ENCODE measurements around the gene IKBKE. TPM values are rescaled to one million over a fixed set of nuclear protein-coding genes. Genes with fewer than 3 reads are reported as not detected.

The IKBKE gene
- 13.1 TPM for total RNA-seq

DNA sequence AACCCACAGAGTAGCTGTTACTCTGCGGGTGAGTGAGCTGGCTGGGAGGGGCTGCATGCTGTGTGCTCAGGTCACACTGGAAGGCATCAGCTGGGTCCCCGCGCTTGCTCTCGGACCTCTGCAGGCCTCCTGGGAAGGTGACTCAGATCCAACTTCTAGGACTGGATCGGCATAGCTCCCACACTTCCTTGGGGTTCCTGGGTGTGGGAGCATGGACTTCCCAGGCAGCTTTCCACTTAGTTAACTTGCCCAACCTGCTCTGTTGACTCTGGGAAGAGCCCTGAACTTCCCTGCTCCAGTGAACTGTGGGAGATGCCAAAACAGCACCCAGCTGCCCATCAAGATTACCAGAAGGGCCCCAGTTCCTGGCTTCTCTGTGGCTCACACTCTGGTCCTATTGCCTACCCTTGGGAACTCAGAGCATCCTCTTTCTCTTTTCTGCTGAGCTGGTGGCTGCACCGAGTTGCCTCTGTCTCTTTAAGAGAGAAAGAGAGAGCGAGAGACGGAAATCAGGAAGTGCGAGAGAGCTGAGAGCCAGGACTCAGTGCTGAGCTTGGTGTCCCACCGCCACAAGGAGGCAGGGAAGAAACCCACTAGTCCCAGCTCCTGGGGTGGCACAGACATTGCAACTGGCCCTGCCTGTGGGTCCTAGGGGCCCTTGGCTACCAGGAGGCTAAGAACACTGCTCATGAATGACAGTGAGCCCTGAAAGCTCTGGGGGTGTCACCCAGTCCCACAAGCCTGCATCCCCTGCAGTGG lies at the start of gene IKBKE:
Gene IKBKE, plus strand, starts transcription at position 544 of the 759 bp plus-strand sequence. CDS start 2,752 bp downstream, outside the sequence.
- Histone ChIP-seq H3K4me3 (ENCODE audit: low read length) (peak within 1 kb of the TSS; percentile 62), H3K27me3 (ENCODE audit: insufficient read depth, low read length) (no peaks in the 10 kb centered on the region), H3K4me1 (ENCODE audit: insufficient read depth, low read length) (peaks cover 74% of the 10 kb centered on the region), H3K9me3 (ENCODE audit: low read depth, low read length) (no peaks in the 10 kb centered on the region)

- Histone ChIP-seq H3K27me3 (ENCODE audit: insufficient read depth, low read length) (no peaks in the 10 kb centered on the region), H3K4me1 (ENCODE audit: insufficient read depth, low read length) (no peaks in the 10 kb centered on the region), H3K4me3 (ENCODE audit: low read length) (no peak overlapping the region), H3K9me3 (ENCODE audit: low read depth, low read length) (no peaks in the 10 kb centered on the region)
Measured at GRCh38 chr1:206421616-206422340, 48.5 kb upstream of the IKBKE start.

GRCh38 chr1:206422525-206422924 lies 47.8 kb upstream of the IKBKE start:
- Histone ChIP-seq H3K9me3 (ENCODE audit: low read depth, low read length) (no peaks in the 10 kb centered on the region), H3K4me1 (ENCODE audit: insufficient read depth, low read length) (no peaks in the 10 kb centered on the region), H3K27me3 (ENCODE audit: insufficient read depth, low read length) (no peaks in the 10 kb centered on the region), H3K4me3 (ENCODE audit: low read length) (no peak overlapping the region)

DNA sequence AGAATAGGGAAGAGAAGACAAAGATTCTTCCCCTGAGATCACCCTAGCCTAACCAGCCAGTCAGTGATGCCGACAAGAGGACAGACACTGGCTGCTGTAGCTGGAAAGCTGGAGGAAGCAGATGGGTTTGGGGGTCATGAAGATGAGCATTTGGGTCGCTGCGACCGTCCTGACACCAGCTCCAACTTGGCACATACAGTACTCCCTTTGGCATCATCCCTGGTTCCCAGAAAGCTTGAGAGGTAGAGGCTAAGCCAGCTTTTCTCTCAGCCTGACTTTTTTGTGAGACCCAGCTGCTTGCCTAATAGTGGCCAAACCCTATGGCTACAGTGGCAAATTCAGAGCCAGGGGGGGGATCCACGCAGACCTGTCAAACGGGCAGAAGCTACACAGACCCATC lies 43.0 kb upstream of the IKBKE start:
- no peaks in the 10 kb centered on the region for H3K27me3 ChIP-seq (ENCODE audit: insufficient read depth, low read length)
- H3K4me3 ChIP-seq (ENCODE audit: low read length): no peak overlapping the region
- no peaks in the 10 kb centered on the region for H3K4me1 ChIP-seq (ENCODE audit: insufficient read depth, low read length)
- H3K9me3 ChIP-seq (ENCODE audit: low read depth, low read length): no peaks in the 10 kb centered on the region

GRCh38 chr1:206429421-206429820 lies 40.9 kb upstream of the IKBKE start:
- no peaks in the 10 kb centered on the region for H3K9me3 ChIP-seq (ENCODE audit: low read depth, low read length)
- no peak overlapping the region for H3K4me3 ChIP-seq (ENCODE audit: low read length)
- no peaks in the 10 kb centered on the region for H3K4me1 ChIP-seq (ENCODE audit: insufficient read depth, low read length)
- no peaks in the 10 kb centered on the region for H3K27me3 ChIP-seq (ENCODE audit: insufficient read depth, low read length)

- Histone ChIP-seq H3K27me3 (ENCODE audit: insufficient read depth, low read length) (no peaks in the 10 kb centered on the region), H3K4me3 (ENCODE audit: low read length) (no peak overlapping the region), H3K4me1 (ENCODE audit: insufficient read depth, low read length) (no peaks in the 10 kb centered on the region), H3K9me3 (ENCODE audit: low read depth, low read length) (no peaks in the 10 kb centered on the region)
Measured at GRCh38 chr1:206430031-206430983, 40.0 kb upstream of the IKBKE start.

DNA sequence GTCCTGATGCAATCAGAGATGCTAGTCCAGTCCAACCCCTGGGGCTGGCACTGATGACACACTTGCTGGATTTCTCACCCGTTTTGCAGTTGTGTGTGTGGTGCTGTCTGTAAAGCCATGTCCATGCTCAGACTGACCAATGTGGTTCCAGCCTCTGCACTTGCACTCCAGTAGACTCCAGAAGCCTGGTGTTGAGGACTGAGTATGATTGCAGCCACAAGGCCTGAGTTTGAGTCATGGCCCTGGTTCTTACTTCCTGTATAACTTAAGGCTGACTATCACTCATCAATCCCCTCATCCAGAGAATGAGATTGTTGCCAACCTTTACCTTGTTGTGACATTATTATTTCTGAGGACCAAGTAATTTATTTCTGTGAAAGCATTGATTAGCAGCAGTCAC lies 34.8 kb upstream of the IKBKE start:
- no peaks in the 10 kb centered on the region for H3K4me1 ChIP-seq (ENCODE audit: insufficient read depth, low read length)
- H3K9me3 ChIP-seq (ENCODE audit: low read depth, low read length): no peaks in the 10 kb centered on the region
- H3K4me3 ChIP-seq (ENCODE audit: low read length): no peak overlapping the region
- no peaks in the 10 kb centered on the region for H3K27me3 ChIP-seq (ENCODE audit: insufficient read depth, low read length)

- Histone ChIP-seq H3K4me1 (ENCODE audit: insufficient read depth, low read length) (no peaks in the 10 kb centered on the region), H3K27me3 (ENCODE audit: insufficient read depth, low read length) (no peaks in the 10 kb centered on the region), H3K4me3 (ENCODE audit: low read length) (no peak overlapping the region), H3K9me3 (ENCODE audit: low read depth, low read length) (no peaks in the 10 kb centered on the region)
Measured at GRCh38 chr1:206438554-206438953, 31.7 kb upstream of the IKBKE start.

GRCh38 chr1:206439205-206439604 lies 31.1 kb upstream of the IKBKE start:
- Histone ChIP-seq H3K9me3 (ENCODE audit: low read depth, low read length) (no peaks in the 10 kb centered on the region), H3K4me1 (ENCODE audit: insufficient read depth, low read length) (no peaks in the 10 kb centered on the region), H3K27me3 (ENCODE audit: insufficient read depth, low read length) (no peaks in the 10 kb centered on the region), H3K4me3 (ENCODE audit: low read length) (no peak overlapping the region)

- Histone ChIP-seq H3K27me3 (ENCODE audit: insufficient read depth, low read length) (no peaks in the 10 kb centered on the region), H3K4me1 (ENCODE audit: insufficient read depth, low read length) (no peaks in the 10 kb centered on the region), H3K9me3 (ENCODE audit: low read depth, low read length) (no peaks in the 10 kb centered on the region), H3K4me3 (ENCODE audit: low read length) (no peak overlapping the region)
Measured at GRCh38 chr1:206441336-206441967, 28.8 kb upstream of the IKBKE start.

GRCh38 chr1:206442101-206442500 lies 28.2 kb upstream of the IKBKE start:
- H3K27me3 ChIP-seq (ENCODE audit: insufficient read depth, low read length): no peaks in the 10 kb centered on the region

GRCh38 chr1:206445116-206445515 lies 25.2 kb upstream of the IKBKE start:
- no peaks in the 10 kb centered on the region for H3K4me1 ChIP-seq (ENCODE audit: insufficient read depth, low read length)
- H3K4me3 ChIP-seq (ENCODE audit: low read length): no peak overlapping the region
- no peaks in the 10 kb centered on the region for H3K9me3 ChIP-seq (ENCODE audit: low read depth, low read length)
- H3K27me3 ChIP-seq (ENCODE audit: insufficient read depth, low read length): no peaks in the 10 kb centered on the region

More at GRCh38 chr1:206442101-206442500, 28.2 kb upstream of the IKBKE start:
- Histone ChIP-seq H3K9me3 (ENCODE audit: low read depth, low read length) (no peaks in the 10 kb centered on the region), H3K4me3 (ENCODE audit: low read length) (no peak overlapping the region), H3K4me1 (ENCODE audit: insufficient read depth, low read length) (no peaks in the 10 kb centered on the region)

DNA sequence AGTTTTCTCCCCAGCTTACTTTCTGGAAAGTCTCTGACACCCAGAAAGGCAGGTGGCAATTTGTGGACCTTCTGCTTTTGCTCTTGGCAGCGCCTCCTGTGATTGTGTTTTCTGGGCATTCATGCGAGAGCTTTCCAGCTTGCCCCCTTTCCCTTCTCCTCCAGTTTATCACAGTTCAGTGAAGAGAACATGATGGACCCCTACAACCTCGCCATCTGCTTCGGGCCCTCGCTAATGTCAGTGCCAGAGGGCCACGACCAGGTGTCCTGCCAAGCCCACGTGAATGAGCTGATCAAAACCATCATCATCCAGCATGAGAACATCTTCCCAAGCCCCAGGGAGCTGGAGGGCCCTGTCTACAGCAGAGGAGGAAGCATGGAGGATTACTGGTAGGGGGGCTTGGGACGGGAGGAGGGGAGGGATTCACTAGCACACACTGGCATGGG lies 24.3 kb upstream of the IKBKE start:
- no peaks in the 10 kb centered on the region for H3K9me3 ChIP-seq (ENCODE audit: low read depth, low read length)
- no peak overlapping the region for H3K4me3 ChIP-seq (ENCODE audit: low read length)
- no peaks in the 10 kb centered on the region for H3K27me3 ChIP-seq (ENCODE audit: insufficient read depth, low read length)
- no peaks in the 10 kb centered on the region for H3K4me1 ChIP-seq (ENCODE audit: insufficient read depth, low read length)

DNA sequence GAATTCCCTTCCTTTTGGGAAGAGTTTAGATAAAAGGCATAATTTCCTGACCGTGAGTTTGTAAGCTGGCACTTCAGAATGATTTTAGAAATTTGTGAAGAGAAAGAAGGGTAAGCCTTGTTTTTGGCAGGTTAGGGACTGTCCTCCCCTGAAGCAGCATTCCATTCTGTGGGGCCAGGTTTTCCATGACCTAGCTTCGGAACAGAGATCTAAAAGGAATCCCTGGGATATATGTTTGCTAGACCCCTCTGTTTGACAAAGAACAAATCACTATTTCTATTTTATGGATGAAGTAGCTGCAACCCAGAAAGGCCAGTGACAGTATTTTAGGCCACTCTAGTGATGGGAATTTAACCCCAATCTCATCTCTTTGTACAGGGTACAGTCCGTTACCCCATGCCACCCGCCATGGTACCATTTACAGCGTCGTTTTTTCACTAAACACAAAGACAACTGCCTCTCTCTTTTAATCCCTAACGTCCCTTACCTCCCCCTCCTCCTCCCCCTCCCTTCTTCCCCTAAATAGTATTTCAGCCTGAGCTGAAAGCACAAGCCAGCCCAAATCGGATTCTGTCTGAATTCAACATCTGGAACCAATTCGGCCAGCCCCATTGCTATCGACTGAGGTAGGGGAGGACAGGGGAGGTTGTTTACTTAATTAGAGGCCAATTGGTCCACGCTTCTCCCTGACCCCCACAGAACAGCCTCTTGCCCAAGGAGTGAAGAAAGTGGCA lies 23.4 kb upstream of the IKBKE start:
- H3K9me3 ChIP-seq (ENCODE audit: low read depth, low read length): no peaks in the 10 kb centered on the region
- no peaks in the 10 kb centered on the region for H3K4me1 ChIP-seq (ENCODE audit: insufficient read depth, low read length)
- no peaks in the 10 kb centered on the region for H3K27me3 ChIP-seq (ENCODE audit: insufficient read depth, low read length)
- no peak overlapping the region for H3K4me3 ChIP-seq (ENCODE audit: low read length)
